Measurements from ENCODE around the gene DDX59.

GRCh38 chr1:200669314-200670241 lies at the start of gene DDX59:
- TF ChIP-seq EP300 (IDR thresholded peaks at IDR 0.05) (no peak), POLR2A (IDR thresholded peaks at IDR 0.05) (peak; percentile 91 to 94), CTCF (IDR thresholded peaks at IDR 0.05) (peak in 1 of 4 experiments; percentile 26)

Measured in gastroesophageal sphincter (tissue), 3 donors.